Measurements from ENCODE around the gene TBC1D28.
"Not testable (repeated sequence)": the region's sequence is repeated elsewhere in the genome, so short reads cannot be mapped to it uniquely, and the experiment has no call there.

TBC1D28 gene

DNA sequence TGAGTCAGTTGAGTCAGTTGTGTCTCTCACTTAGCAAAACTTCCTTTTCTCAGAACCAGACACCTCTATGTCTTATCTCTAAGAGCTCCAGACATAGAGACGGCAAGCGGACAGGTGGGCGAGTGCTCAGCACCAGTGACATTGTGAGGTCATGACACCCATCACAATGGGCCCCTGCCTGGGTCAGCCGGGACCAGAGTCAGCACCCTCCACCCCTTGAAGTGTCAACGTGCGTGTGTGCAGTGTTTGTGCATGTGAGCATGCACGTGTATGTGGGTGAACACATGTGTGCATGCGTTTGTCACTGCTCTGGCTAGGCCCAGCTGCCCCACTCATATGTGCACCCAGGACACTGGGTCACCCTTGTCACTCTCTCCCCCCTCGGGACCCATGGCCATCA lies at the start of gene TBC1D28:
Gene TBC1D28, minus strand, starts transcription at position 101 of the 400 bp plus-strand sequence. CDS start 3,039 bp downstream, outside the sequence.
- not testable (repeated sequence) for DNase-seq (ENCODE audit: low spot score)

DNA sequence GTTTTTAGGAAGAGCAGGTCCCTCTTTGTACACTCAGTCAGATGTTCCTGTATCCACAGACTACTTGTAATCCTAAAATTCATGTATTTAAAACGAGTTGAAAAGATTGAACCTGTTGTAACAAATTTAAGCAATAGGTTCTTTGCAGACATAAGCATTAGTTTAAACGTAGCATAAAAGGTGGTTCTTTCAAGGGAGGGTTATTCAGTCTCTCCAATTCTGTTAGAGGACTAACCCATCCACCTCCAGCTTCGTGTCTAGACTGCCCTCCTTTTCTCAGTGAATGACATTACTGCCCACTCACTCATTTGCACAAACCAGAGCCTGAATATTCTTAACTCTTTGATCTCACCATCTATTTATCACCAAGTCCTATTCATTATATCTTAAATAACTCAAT lies 38.5 kb upstream of the TBC1D28 start:
- not testable (repeated sequence) for DNase-seq (ENCODE audit: low spot score)

DNA sequence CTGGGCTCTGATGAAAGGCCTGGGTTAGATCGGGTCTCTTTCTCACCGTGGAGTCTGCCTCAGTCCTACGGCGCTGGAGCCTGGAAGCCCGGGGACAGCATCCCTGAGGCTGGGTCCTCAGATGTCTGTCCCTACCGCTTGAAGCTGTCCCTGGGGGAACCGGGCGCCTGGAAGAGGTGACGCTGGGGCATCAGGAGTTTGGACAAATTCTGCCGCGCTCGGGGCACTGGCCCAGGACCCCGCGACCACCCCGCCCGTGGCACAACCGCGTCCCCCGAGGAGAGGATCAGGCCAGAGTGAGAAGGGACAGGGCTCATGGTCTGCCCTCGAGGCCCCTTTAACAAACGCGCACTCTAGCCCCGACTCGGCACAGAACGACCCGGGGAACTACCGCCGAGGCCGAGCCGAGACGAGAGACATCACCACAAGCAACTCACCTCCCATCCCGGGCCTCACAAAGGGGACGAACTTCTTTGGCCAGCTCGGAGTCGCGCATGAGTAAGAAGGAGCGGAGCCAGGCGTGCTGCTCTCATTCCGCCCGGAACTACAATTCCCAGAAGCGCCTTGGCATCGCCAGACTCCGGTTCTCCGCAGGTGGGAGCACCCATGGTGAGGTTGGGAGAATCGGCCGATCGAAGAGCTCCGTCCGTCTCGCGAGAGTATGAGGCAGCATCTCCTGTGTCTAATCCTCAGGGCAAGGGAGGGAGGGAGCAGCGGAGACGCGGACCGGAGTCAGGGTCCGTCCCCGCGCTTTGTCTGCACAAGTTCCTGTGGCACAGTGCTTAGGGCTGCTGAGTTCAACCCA lies 37.8 kb upstream of the TBC1D28 start, which contains the start of gene FOXO3B:
Gene FOXO3B, minus strand, starts transcription at position 548 of the 805 bp plus-strand sequence. CDS start 663 bp downstream, outside the sequence.
- peak; percentile 11 for DNase-seq (ENCODE audit: low spot score)

DNA sequence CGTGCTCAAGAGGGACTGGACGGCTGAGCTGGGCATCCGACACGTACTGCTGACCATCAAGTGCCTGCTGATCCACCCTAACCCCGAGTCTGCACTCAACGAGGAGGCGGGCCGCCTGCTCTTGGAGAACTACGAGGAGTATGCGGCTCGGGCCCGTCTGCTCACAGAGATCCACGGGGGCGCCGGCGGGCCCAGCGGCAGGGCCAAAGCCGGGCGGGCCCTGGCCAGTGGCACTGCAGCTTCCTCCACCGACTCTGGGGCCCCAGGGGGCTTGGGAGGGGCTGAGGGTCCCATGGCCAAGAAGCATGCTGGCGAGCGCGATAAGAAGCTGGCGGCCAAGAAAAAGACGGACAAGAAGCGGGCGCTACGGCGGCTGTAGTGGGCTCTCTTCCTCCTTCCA lies 33.2 kb upstream of the TBC1D28 start:
- DNase-seq (ENCODE audit: low spot score) = not testable (repeated sequence)

DNA sequence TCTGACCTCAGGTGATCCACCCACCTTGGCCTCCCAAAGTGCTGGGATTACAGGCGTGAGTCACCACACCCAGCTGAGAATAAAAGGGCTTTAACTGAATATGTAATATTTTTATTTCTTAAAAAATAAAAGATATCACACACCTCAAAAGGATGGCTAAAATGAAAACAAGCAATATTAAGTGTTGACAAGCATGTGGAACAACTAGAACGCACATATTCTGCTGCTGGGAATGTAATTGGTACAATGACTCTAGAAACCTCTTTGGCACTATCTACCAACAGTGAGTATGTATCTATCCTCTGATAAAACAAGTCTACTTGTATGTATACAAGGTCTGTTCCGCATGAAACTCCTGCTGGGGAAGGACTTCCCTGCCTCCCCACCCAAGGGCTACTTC lies 32.7 kb upstream of the TBC1D28 start:
- DNase-seq (ENCODE audit: low spot score) = not testable (repeated sequence)

DNA sequence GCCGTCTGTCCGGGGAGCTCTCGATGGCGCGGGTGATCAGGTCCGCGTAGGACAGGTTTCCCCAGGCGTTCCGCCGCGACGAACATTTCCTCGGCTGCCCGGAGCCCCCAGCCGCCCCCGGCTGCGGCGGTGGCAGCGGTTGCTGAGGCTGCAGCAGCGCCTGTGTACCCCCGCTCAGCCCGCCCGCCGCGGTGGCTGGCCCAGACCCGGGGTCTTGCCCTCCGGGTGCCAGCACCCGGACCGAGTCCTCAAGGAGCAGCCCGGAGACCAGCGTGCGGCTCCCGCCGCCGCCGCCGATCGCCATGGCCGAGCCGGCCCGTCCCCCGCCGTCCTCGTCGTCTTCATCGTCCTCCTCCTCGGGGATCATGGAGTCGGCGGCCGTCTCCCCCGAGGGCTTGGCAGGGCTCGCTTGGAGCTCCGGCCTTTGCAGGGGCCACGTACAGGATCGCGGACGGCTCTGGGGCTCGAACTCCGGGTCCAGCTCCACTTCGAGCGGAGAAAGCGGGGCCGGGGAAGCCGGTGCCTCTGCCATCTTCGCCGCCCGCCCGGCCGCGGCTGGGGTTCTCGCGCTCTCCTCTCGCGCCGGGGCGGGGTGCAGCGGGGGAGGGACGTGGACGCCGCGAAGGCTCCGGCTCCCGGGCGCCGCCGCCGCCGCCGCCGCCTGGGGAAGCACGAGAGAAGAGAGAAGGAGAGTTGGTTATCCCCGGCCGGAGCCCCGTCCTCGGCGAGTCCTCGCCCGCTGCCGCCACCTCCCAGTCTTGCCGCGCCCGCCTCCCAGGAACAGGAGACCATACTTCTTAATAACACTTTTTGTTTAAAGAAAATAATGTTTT lies 28.4 kb upstream of the TBC1D28 start:
- DNase-seq (ENCODE audit: low spot score) = not testable (repeated sequence)

DNA sequence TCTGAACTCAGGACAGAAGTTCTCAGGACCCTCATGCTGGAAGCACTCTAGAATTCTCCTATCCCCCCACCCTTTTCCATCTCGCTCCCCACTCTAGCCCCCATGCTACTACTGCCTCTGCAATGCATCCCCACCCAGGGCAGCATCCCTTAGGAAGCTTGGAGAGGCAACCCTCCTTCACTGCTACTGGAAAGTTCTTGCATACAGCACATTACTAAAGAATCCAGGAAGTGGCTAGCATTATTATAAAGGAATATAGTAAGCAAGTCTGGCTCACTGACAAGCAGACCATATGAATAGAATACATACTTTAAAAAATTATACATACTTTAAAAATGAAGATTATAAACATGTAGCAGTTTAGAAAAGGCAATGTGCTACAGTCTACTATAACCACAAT lies 24.4 kb upstream of the TBC1D28 start:
- not testable (repeated sequence) for DNase-seq (ENCODE audit: low spot score)

DNA sequence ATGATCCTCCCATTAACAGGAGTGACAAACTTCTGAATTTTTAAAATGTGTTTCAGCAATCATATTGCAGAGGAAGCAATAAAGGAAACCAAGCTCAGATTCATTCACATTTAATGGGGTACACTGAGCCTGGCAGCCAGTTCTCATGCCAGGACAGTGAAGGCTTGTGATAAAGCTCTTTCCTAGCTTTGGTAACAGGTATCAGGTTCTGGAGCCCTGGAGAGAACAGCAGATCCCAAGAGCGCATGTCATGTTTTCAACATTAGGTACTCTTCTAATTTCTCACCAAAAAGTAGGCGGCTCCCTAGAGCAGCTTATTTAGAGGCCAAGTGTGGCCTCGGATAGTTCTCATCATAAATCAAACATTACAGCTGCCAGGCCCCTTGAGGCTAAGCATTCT lies 23.3 kb upstream of the TBC1D28 start:
- not testable (repeated sequence) for DNase-seq (ENCODE audit: low spot score)

DNA sequence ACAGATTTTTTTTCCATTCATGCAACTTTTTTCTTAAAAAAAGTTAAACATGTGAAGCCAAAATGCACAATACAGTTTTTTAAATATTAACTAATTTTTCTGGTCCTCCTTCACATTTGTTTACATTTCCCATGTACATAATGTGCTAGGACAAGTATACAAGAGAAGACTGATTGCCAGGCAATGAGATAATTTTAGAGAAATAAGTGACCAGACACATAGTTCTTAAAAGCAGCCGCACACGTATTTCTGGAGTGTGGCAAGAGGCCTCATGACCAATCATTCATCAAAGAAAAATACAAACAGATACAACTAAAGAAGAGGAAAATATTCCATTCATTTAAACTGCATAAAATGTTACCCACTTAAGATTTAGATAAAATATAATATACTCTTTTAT lies 22.1 kb upstream of the TBC1D28 start:
- not testable (repeated sequence) for DNase-seq (ENCODE audit: low spot score)

DNA sequence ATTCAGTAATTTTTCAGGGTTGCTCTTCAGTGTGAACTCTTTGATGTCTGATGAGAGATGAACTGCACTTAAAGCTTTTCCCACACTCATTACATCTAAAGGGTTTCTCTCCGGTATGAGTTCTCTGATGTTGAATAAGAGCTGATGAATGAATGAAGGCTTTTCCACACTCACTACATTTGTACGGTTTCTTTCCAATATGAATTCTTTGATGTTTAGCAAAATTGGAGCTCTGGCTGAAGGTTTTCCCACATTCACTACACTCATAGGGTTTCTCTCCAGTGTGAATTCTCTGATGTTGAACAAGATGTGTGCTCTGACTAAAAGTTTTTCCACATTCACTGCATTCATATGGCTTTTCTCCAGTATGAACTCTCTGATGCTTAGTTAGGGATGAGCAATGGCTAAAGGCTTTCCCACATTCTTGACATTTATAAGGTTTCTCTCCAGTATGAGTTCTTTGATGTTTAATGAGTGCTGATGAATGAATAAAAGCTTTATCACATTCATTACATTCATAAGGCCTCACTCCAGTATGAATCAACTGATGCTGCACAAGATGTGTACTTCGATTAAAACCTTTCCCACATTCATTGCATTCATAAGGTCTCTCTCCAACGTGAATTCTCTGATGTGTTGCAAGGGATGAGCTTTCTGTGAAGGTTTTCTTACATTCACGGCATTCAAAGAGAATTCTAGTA lies 17.9 kb upstream of the TBC1D28 start:
- not testable (repeated sequence) for DNase-seq (ENCODE audit: low spot score)

DNA sequence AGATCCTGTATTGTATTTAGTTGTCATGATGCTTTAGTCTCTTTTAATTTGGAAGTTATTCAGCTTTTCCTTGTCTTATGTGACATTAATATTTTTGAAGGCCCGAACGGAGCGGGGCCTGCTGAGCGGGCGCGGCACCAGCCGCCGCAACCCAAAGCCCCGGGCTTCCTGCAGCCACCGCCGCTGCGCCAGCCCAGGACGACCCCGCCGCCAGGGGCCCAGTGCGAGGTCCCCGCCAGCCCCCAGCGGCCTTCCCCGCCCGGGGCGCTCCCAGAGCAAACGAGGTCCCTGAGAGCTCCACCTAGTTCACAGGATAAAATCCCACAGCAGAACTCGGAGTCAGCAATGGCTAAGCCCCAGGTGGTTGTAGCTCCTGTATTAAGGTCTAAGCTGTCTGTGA lies 5.9 kb upstream of the TBC1D28 start:
- DNase-seq (ENCODE audit: low spot score) = not testable (repeated sequence)

DNA sequence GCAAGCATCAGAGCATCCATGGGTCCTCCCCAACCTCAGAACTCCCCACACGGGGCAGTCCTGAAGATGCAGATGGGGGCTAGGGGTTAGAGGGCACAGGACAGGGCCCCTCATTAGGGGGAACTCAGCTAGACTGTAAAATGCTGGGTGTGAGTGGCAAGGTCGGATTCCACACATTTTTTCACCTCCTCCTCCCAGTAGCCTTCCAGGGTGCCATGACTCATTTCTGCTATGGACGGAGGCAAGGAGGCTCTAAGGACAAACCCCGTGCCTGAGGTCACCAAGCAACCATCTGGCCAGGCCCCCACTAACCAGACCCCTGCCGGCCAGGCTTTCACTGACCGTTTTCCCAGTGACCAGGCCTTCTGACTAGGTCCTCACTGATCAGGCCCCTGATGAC lies 1.1 kb downstream of the TBC1D28 start:
- not testable (repeated sequence) for DNase-seq (ENCODE audit: low spot score)

DNA sequence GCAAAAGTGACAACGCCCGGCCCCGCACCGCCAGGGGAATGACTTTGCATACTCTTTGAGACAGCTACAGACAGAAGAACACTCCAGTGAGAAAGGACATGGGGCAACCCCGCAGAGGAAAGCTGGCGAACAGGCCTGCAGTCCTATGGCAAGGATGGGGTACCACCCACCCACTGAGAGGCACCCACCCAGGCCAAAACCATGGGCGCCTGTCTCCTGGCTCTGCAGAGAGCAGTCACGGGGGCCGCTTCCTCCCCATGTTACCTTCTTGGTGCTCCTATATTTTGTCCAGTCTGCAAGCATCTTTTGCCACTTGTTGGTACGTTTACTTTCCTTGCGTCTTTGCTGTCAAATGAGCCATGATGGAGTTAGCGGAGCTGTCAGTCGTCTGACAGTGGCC lies 5.8 kb downstream of the TBC1D28 start:
- DNase-seq (ENCODE audit: low spot score) = not testable (repeated sequence)

DNA sequence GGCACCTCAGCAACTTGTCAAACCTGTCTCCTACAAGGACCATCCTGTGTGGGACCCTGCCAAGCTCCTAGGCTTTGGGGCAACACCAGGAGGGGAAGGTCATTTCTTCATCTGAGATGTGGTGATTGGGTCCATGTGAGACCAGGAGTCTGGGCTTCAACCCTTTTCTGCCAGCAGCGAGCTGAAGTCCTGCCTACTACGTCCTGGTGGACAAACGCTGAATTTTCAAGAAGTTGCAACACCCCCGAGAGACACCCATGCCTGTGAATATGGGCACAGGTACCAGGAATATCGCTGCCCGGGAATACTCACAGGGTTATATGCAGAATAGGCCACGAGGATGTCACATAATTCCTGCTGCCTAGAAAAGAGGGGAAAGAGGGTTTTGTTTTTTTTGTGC lies 8.0 kb downstream of the TBC1D28 start:
- not testable (repeated sequence) for DNase-seq (ENCODE audit: low spot score)

DNA sequence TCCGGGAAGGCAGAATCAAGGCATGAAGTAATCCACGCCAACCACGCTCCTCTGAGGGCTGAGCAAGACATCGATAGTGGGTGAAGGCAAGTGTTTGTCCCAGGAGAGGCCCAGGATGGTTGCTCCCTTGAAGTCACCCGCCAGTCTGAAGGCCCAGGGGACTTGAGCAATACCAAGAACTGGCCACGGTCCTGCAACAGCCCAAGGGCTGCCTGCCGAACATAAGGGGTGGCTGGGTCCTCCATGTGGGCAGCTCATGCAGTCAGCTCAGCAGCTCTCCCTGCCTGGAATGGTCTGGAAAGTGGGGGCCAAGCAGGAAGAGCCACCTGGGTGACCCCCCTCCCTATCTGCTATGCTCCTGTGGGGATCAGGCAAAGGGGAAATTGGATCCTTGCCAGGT lies 8.4 kb downstream of the TBC1D28 start:
- not testable (repeated sequence) for DNase-seq (ENCODE audit: low spot score)

DNA sequence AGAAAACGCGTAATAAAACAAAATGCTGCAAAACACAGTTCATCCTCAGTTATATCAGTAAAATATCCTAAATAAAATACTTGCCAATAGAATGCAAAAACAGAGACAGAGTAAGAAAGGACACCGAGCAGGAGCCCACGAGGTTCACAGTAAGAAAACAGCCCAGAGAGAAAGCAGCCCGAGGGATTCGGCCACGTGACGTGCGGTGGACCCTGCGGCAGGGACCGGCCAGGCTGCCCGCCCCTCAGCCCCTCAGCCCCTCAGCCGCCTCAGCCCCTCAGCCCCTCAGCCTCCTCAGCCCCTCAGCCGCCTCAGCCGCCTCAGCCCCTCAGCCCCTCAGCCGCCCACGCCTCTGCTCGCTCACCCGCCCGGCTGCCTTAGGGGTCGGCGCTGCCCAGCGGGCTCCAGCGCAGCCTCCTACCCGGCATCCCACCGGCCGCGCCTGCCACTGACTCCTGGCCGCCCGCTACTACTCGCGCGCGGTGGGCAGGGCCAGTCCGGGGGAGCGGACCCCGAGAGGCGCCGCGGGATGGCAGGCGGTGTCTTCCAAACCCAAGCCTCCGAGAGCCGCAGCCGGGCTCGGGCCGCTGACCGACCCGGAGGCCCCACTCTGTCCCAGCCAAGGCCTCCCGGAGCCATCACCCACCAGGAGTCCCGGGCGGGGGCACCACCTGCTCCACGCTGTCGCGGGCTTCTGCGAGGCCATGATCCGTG lies 9.5 kb downstream of the TBC1D28 start:
- not testable (repeated sequence) for DNase-seq (ENCODE audit: low spot score)

DNA sequence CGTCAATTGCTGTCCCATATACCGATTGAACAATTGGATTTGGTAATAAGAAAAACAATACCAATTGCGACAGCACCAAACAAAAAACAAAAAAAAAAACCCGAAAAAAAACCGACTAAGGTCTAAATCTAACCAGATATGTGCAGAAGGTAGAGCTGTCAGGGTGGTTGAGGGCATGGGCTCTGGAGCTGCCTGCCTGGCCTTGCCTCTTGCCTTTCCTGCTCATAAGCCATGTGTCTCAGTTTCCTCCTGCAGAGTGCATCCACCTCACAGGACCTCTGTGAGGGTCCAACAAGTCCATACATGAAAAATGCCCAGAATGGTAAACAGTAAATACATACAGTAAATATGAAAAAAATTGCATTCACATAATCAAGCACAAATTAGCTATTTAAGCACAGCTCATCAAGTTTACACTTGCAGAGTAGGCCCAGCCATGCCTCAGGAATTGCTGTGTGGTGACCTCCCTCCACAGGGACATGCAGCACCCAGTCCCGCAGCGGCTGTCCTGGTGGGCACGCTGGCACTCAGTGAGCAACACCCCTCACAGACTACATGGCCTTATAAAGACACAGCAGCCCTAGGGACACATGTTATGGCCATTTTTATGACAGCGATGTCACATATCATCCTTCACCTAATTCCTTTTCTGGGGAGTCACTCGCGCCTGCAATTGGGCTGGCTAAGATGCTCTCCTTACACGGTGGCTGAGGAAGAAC lies 17.9 kb downstream of the TBC1D28 start:
- no peak for DNase-seq (ENCODE audit: low spot score)

DNA sequence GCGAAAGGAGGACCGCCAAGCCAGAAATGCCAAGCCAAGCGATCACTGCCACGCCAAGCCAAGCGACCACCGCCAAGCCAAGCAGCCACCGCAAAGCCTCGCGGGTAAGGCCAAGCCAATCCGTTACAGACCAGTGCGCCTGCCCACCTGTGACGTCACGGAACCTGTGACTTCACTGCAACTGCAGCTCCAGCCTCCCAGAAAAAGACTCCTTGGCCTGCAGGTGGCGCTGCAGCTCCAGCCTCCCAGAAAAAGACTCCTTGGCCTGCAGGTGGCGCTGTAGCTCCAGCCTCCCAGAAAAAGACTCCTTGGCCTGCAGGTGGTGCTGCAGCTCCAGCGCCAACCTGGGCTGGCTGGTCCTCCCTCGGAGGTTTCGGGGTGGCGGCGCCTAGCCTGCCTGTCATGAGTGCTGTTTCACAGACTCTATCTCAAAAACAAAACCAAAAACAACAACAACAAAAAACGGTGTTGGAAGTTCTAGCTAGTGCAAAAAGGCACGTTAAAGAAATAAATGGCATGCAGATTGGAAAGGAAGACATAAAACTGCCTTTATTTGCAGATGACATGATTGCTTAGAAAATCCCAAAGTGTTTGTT lies 18.6 kb downstream of the TBC1D28 start:
- not testable (repeated sequence) for DNase-seq (ENCODE audit: low spot score)

DNA sequence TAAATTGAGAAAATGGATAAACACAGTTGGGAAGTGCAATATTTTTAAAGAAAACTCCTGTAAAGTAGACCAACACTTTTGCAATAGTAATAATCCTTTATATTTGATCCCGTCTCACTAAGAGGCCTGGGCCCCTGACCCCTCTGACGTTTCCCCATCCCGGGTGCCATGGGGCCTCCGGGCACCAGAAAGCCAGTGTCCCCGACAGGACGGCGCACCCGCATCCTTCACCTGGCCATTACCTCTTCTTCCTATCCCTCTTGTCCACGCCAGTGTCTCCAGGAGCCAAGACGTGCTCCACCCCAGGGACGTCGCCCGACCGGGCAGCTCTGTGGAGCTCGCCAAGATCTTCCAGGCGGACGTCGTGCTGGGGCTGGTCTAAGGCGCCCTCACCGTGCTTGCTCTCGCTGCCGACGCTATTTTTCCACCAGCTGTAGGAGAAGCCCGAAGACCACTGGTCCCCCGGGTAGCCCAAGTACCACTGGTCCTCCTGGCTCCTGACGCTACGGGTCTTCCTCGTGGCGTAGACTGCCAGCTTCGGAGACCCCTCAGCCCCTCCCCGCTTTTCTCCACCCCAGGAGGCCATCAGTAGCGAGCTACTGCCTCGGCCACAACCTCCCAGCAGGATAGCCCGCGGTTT lies 19.2 kb downstream of the TBC1D28 start:
- not testable (repeated sequence) for DNase-seq (ENCODE audit: low spot score)

DNA sequence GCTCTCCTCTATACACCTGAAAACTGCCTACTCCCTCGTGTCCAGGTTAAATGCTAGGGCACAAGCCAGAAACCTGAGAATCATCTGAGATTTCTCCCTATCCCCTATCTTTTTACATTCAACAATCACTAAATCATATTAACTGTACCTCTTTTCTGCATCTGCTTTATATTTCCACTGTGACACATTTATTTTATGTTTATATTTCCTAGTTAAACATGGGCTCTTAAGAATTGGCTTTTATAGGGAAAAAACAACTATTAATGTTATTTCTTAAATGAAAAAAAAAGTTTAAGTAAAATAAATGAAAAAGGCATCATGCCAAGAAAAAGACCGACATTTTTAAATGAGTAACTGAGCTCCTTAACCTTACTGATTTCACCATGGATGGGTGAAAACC lies 26.6 kb downstream of the TBC1D28 start:
- not testable (repeated sequence) for DNase-seq (ENCODE audit: low spot score)
